ENCODE results near the gene SLBP. TPM values are rescaled to one million over a fixed set of nuclear protein-coding genes. Genes with fewer than 3 reads are reported as not detected.

SLBP gene
- polyA plus RNA-seq (ENCODE audit: insufficient read length) = 34.4 TPM

- peak; percentile 93 for DNase-seq
Measured at GRCh38 chr4:1712216-1713002, at the start of gene SLBP. TSS of gene SLBP (minus strand) at chr4:1712319. CDS start at chr4:1712188, 131 bp downstream.

- no peak for DNase-seq
Measured at GRCh38 chr4:1761130-1761689, 49.1 kb upstream of the SLBP start.

- DNase-seq = no peak
Measured at GRCh38 chr4:1760521-1761071, 48.5 kb upstream of the SLBP start.

- DNase-seq = no peak
Measured at GRCh38 chr4:1759818-1760223, 47.7 kb upstream of the SLBP start.

GRCh38 chr4:1759170-1759817 lies 47.2 kb upstream of the SLBP start:
- no peak for DNase-seq

- no peak for DNase-seq
Measured at GRCh38 chr4:1758306-1759121, 46.4 kb upstream of the SLBP start.

GRCh38 chr4:1757836-1758235 lies 45.7 kb upstream of the SLBP start:
- no peak for DNase-seq

- DNase-seq = no peak
Measured at GRCh38 chr4:1756893-1757779, 45.0 kb upstream of the SLBP start.

- DNase-seq = no peak
Measured at GRCh38 chr4:1756079-1756478, 44.0 kb upstream of the SLBP start.

GRCh38 chr4:1755297-1755696 lies 43.2 kb upstream of the SLBP start:
- DNase-seq = no peak

- DNase-seq = no peak
Measured at GRCh38 chr4:1754336-1754735, 42.2 kb upstream of the SLBP start.

- DNase-seq = no peak
Measured at GRCh38 chr4:1753697-1754311, 41.7 kb upstream of the SLBP start.

- DNase-seq = no peak
Measured at GRCh38 chr4:1753294-1753696, 41.2 kb upstream of the SLBP start.

- no peak for DNase-seq
Measured at GRCh38 chr4:1752284-1753041, 40.3 kb upstream of the SLBP start.

- no peak for DNase-seq
Measured at GRCh38 chr4:1751919-1752283, 39.8 kb upstream of the SLBP start.

- no peak for DNase-seq
Measured at GRCh38 chr4:1751155-1751918, 39.2 kb upstream of the SLBP start.

GRCh38 chr4:1750381-1751154 lies 38.4 kb upstream of the SLBP start:
- no peak for DNase-seq

- no peak for DNase-seq
Measured at GRCh38 chr4:1749826-1750225, 37.7 kb upstream of the SLBP start.

- DNase-seq = no peak
Measured at GRCh38 chr4:1749370-1749769, 37.3 kb upstream of the SLBP start.
